Lung (tissue), 12 donors: Measurements from ENCODE around the gene LRRC57. TPM values are rescaled to one million over a fixed set of nuclear protein-coding genes. Genes with fewer than 3 reads are reported as not detected.

ENCODE experiments used
- ATAC-seq: fragments of 200-7000 bp; cut with Tn5 transposase; one replicate; pipeline ENCODE4 v1.9.1; 2020; ENCODE audit warnings: moderate number of reproducible peaks; ENCODE audit not compliant: insufficient read depth, low FRiP score
- DNase-seq, 3 donors: peaks; one replicate each; pipeline ENCODE4 v3.0.0-alpha.2; 2013 to 2017
- H3K27ac ChIP-seq, 2 donors: one replicate each; pipeline ENCODE4 v1.5.1; 2013; ENCODE audit warnings: mild to moderate bottlenecking in 2 of 2, moderate library complexity in 2 of 2, control low read depth in 1 of 2, inconsistent platforms in 1 of 2, low read depth in 1 of 2, low read length in 1 of 2
- H3K27me3 ChIP-seq, 3 donors: one replicate each; pipeline ENCODE4 v1.5.1; 2013; ENCODE audit warnings: low read length in 2 of 3; ENCODE audit not compliant: control insufficient read depth in 3 of 3, insufficient read depth in 3 of 3
- H3K36me3 ChIP-seq, 4 donors: one replicate each; pipeline ENCODE4 v1.5.1; 2013; ENCODE audit warnings: low read length in 4 of 4, mild to moderate bottlenecking in 1 of 4, moderate library complexity in 1 of 4; ENCODE audit not compliant: control insufficient read depth in 4 of 4, insufficient read depth in 4 of 4
- H3K4me1 ChIP-seq, 5 donors: one replicate each; pipeline ENCODE4 v1.5.1; 2013; ENCODE audit warnings: low read length in 5 of 5, mild to moderate bottlenecking in 2 of 5, moderate library complexity in 1 of 5; ENCODE audit not compliant: control insufficient read depth in 5 of 5, insufficient read depth in 5 of 5
- H3K4me3 ChIP-seq: one replicate; pipeline ENCODE4 v1.5.1; 2013; ENCODE audit warnings: mild to moderate bottlenecking, control low read depth, moderate library complexity
- H3K9ac ChIP-seq, 2 donors: one replicate each; pipeline ENCODE4 v1.5.1; 2013; ENCODE audit warnings: low read length in 2 of 2, control low read depth in 1 of 2; ENCODE audit not compliant: insufficient read depth in 1 of 2
- H3K9me3 ChIP-seq, 4 donors: one replicate each; pipeline ENCODE4 v1.5.1; 2013; ENCODE audit warnings: low read length in 3 of 4, mild to moderate bottlenecking in 1 of 4, moderate library complexity in 1 of 4; ENCODE audit not compliant: control insufficient read depth in 4 of 4, insufficient read depth in 3 of 4
- CTCF ChIP-seq: IDR thresholded peaks from 2 replicates; pipeline ENCODE4 v1.5.1; 2012; ENCODE audit warnings: mild to moderate bottlenecking; ENCODE audit errors: control extremely low read depth, extremely low read depth
- WGBS, 2 donors: extraction: QIAGEN DNeasy Blood & Tissue Kit; methylation state at CpG; one replicate each; pipeline ENCODE4 v1.1.7; 2013; 5-methylcytosine and 5-hydroxymethylcytosine counted together
- polyA plus RNA-seq, 2 donors: library from polyadenylated mRNA; stranded (reverse); fragments of 200-250 nt; gene quantifications; one replicate each; pipeline ENCODE4 v1.2.1, GENCODE V29; 2013
- total RNA-seq, 2 donors: library from RNA; depleted of rRNA in 1 of 2; stranded (reverse); fragments of >200 nt in 1 of 2; gene quantifications; one replicate each; pipeline ENCODE4 v1.2.1, GENCODE V29; 2014 to 2021
- donor health status: control.
- donor health status: control.
- donor health status: Bipolar disorder and iron deficiency.
- donor health status: healthy.
- donor health status: DM: yes; HTN: yes; CAD: no.

LRRC57 gene
- total and polyA plus RNA-seq, 4 donors = 6.9 to 31.9 (median 19.1) TPM

- no peak overlapping the region for H3K4me3 ChIP-seq
- no peak overlapping the region for H3K9ac ChIP-seq
Observed at GRCh38 chr15:42576776-42577175, 28.2 kb upstream of the LRRC57 start.

GRCh38 chr15:42576040-42576594 lies 27.5 kb upstream of the LRRC57 start:
- no peaks in the 10 kb centered on the region for H3K9me3 ChIP-seq
- peak overlapping the region; percentile 88 to 92 for H3K27ac ChIP-seq
- WGBS, 2 donors = 5 to 7% methylated on average over 16 of the region's 16 CpGs
- DNase-seq (no peak), ATAC-seq (no peak)
- no peak for TF ChIP-seq CTCF
- peak overlapping the region in 1 of 2 donors; percentile 79 for H3K9ac ChIP-seq
- peak overlapping the region; percentile 73 for H3K4me3 ChIP-seq
- H3K27me3 ChIP-seq = no peaks in the 10 kb centered on the region
- H3K36me3 ChIP-seq = no peaks in the 10 kb centered on the region
- H3K4me1 ChIP-seq = peaks cover 2 to 27% (median 5%) of the 10 kb centered on the region in 5 donors

More at GRCh38 chr15:42576776-42577175, 28.2 kb upstream of the LRRC57 start:
- Histone ChIP-seq H3K4me1 (peaks cover 3 to 31% (median 6%) of the 10 kb centered on the region in 5 donors), H3K36me3 (no peaks in the 10 kb centered on the region), H3K27me3 (no peaks in the 10 kb centered on the region), H3K27ac (no peak overlapping the region), H3K9me3 (no peaks in the 10 kb centered on the region)
- ATAC-seq = no peak
- TF ChIP-seq CTCF = no peak
- 67 to 85% methylated on average over 1 of the region's 1 CpG for WGBS, 2 donors
- no peak for DNase-seq

- ATAC-seq (peak; percentile 98), DNase-seq (peak; percentile 99)
- H3K36me3 ChIP-seq = no peaks in the 10 kb centered on the region
- no peak for TF ChIP-seq CTCF
- H3K4me1 ChIP-seq = peaks cover 0 to 25% (median 5%) of the 10 kb centered on the region in 5 donors
- no peaks in the 10 kb centered on the region for H3K9me3 ChIP-seq
- peak within 1 kb of the TSS; percentile 88 to 92 for H3K27ac ChIP-seq
- WGBS, 2 donors = 0% methylated on average over 79 to 95 of the region's 95 CpGs
- H3K4me3 ChIP-seq = peak within 1 kb of the TSS; percentile 73
- H3K9ac ChIP-seq = peak within 1 kb of the TSS in 1 of 2 donors; percentile 79
- H3K27me3 ChIP-seq = no peaks in the 10 kb centered on the region
Observed at GRCh38 chr15:42575188-42576039, 26.8 kb upstream of the LRRC57 start, which contains the start of gene STARD9. TSS of gene STARD9 (plus strand) at chr15:42575606. CDS start at chr15:42575716, 110 bp downstream.
